ENCODE measurements around the gene SEC61A1. TPM values are rescaled to one million over a fixed set of nuclear protein-coding genes. Genes with fewer than 3 reads are reported as not detected.

SEC61A1 gene
- 113 to 131 TPM (median 124 TPM) in 5 replicates for total RNA-seq (2022; extraction: Qiagen RNA extraction; ENCODE audit: low read depth)

GRCh38 chr3:128051837-128052594 lies at the start of gene SEC61A1:
SEC61A1 (plus strand) TSS chr3:128052437; CDS start chr3:128052553, 116 bp downstream.

Other genes with a start within 250 kb of the SEC61A1 start
- gene MGLL, start 229.9 kb upstream of the SEC61A1 start, total RNA-seq (2022; extraction: Qiagen RNA extraction; ENCODE audit: low read depth): 64.9 to 77.9 TPM (median 72.2 TPM) in 5 replicates
- gene KBTBD12, start 137.2 kb upstream of the SEC61A1 start, total RNA-seq (2022; extraction: Qiagen RNA extraction; ENCODE audit: low read depth): not detected in 5 replicates
- 95.1 to 103 TPM (median 102 TPM) in 5 replicates for gene RUVBL1, start 71.4 kb downstream of the SEC61A1 start, total RNA-seq (2022; extraction: Qiagen RNA extraction; ENCODE audit: low read depth)
- gene EEFSEC, start 101.0 kb downstream of the SEC61A1 start, total RNA-seq (2022; extraction: Qiagen RNA extraction; ENCODE audit: low read depth): 8.3 to 10.5 TPM (median 9.8 TPM) in 5 replicates